ENCODE data around the gene ENAH. TPM values are rescaled to one million over a fixed set of nuclear protein-coding genes. Genes with fewer than 3 reads are reported as not detected.

Gene ENAH
- total and polyA plus RNA-seq, 2 donors (not counting 1 experiment from before 2014, with no cell fraction given): 85.0 to 210 TPM

DNA sequence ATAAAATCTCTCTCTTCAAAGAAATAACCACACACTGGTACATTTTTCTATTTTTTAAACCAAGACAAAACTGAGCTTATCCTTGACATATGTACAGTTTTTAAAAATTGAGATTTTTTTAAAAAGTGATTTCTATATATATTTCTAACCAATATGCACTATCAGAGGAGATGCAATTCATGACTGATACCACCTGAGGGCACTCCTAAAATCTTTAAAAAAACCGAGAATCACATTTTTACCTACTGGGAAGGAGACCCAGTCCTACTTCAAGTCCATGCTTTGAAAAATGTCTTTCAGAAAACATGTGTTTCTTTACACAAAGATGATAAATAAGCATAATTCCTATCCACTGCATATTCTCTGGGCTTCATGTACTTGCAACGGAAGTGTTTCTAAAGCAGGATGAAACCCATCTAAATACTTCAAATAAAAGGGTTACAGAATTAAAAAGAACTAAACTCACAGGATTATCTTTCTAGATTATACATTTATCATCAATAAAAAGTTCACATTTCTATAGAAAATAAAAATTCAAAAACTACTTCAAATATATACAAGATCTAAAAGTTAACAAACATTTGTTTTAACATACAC, 98.6 kb downstream of the ENAH start:
- Histone ChIP-seq H3K79me2 (ENCODE audit: control insufficient read depth, insufficient read depth, low read length) (peaks cover 4% of the 10 kb centered on the region), H3K27ac (ENCODE audit: insufficient read depth, low read length) (no peak overlapping the region), H4K20me1 (ENCODE audit: control insufficient read depth, extremely low read depth, insufficient read depth, low read length) (no peaks in the 10 kb centered on the region), H3K27me3 (ENCODE audit: control insufficient read depth, insufficient read depth, low read length) (no peaks in the 10 kb centered on the region), H3K9me3 (ENCODE audit: control insufficient read depth, insufficient read depth, low read depth, low read length) (no peaks in the 10 kb centered on the region), H3K4me1 (ENCODE audit: control insufficient read depth, extremely low read depth, insufficient read depth, low read length) (no peaks in the 10 kb centered on the region), H3K4me2 (ENCODE audit: extremely low read depth, insufficient read depth, low read length) (no peak overlapping the region), H3K36me3 (ENCODE audit: control insufficient read depth, insufficient read depth, low read length) (no peaks in the 10 kb centered on the region), H3K9ac (ENCODE audit: insufficient read depth, low read length) (no peak overlapping the region), H3K4me3 (replicated peaks in 1 of 4; ENCODE audit: control extremely low read depth in 1 of 4, insufficient read depth in 1 of 4, low read depth in 3 of 4, low read length in 4 of 4) (no peak overlapping the region), H2AFZ (ENCODE audit: low read length) (no peak overlapping the region)
- DNase-seq (ENCODE audit: low read depth in 2 of 2): peak in 1 of 2 donors; percentile 59
- TF ChIP-seq, protein P1, sequence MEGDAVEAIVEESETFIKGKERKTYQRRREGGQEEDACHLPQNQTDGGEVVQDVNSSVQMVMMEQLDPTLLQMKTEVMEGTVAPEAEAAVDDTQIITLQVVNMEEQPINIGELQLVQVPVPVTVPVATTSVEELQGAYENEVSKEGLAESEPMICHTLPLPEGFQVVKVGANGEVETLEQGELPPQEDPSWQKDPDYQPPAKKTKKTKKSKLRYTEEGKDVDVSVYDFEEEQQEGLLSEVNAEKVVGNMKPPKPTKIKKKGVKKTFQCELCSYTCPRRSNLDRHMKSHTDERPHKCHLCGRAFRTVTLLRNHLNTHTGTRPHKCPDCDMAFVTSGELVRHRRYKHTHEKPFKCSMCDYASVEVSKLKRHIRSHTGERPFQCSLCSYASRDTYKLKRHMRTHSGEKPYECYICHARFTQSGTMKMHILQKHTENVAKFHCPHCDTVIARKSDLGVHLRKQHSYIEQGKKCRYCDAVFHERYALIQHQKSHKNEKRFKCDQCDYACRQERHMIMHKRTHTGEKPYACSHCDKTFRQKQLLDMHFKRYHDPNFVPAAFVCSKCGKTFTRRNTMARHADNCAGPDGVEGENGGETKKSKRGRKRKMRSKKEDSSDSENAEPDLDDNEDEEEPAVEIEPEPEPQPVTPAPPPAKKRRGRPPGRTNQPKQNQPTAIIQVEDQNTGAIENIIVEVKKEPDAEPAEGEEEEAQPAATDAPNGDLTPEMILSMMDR (conservative IDR thresholded peaks at IDR 0.05 in 1 of 2, IDR thresholded peaks at IDR 0.05 in 1 of 2; ENCODE audit: low read depth in 1 of 2, low read length in 2 of 2): peak; percentile 38 to 64
- no peak for TF ChIP-seq EZH2 (IDR thresholded peaks at IDR 0.05; ENCODE audit: low read length, missing control alignments)

DNA sequence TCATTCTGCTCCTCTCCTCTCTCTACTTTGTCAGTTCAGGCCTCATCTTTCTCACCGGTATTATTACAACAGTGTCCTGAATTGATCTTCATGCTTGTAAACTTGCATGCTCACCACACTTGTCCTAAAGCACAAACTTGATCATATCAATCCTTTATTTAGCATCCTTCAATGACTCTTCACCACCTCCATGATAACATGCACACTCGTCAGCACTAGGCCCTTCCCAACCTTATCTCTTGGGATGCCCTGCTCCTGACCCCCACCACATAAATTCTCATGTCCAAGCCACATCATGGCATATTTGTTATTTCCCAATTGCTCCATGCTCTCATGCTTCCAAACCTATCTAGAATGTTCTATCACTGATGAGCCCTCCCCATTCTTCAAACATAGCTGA, 103.1 kb downstream of the ENAH start:
- Histone ChIP-seq H3K4me3 (replicated peaks in 1 of 4; ENCODE audit: control extremely low read depth in 1 of 4, insufficient read depth in 1 of 4, low read depth in 3 of 4, low read length in 4 of 4) (no peak overlapping the region), H3K79me2 (ENCODE audit: control insufficient read depth, insufficient read depth, low read length) (peaks cover 5% of the 10 kb centered on the region), H3K4me2 (ENCODE audit: extremely low read depth, insufficient read depth, low read length) (no peak overlapping the region), H3K27me3 (ENCODE audit: control insufficient read depth, insufficient read depth, low read length) (no peaks in the 10 kb centered on the region), H3K27ac (ENCODE audit: insufficient read depth, low read length) (no peak overlapping the region), H2AFZ (ENCODE audit: low read length) (no peak overlapping the region), H4K20me1 (ENCODE audit: control insufficient read depth, extremely low read depth, insufficient read depth, low read length) (no peaks in the 10 kb centered on the region), H3K9me3 (ENCODE audit: control insufficient read depth, insufficient read depth, low read depth, low read length) (no peaks in the 10 kb centered on the region), H3K36me3 (ENCODE audit: control insufficient read depth, insufficient read depth, low read length) (no peaks in the 10 kb centered on the region), H3K4me1 (ENCODE audit: control insufficient read depth, extremely low read depth, insufficient read depth, low read length) (peaks cover 2% of the 10 kb centered on the region), H3K9ac (ENCODE audit: insufficient read depth, low read length) (no peak overlapping the region)
- no peak for TF ChIP-seq EZH2 (IDR thresholded peaks at IDR 0.05; ENCODE audit: low read length, missing control alignments)
- TF ChIP-seq, protein P1 (conservative IDR thresholded peaks at IDR 0.05 in 1 of 2, IDR thresholded peaks at IDR 0.05 in 1 of 2; ENCODE audit: low read depth in 1 of 2, low read length in 2 of 2): no peak
- DNase-seq (ENCODE audit: low read depth in 2 of 2): no peak

DNA sequence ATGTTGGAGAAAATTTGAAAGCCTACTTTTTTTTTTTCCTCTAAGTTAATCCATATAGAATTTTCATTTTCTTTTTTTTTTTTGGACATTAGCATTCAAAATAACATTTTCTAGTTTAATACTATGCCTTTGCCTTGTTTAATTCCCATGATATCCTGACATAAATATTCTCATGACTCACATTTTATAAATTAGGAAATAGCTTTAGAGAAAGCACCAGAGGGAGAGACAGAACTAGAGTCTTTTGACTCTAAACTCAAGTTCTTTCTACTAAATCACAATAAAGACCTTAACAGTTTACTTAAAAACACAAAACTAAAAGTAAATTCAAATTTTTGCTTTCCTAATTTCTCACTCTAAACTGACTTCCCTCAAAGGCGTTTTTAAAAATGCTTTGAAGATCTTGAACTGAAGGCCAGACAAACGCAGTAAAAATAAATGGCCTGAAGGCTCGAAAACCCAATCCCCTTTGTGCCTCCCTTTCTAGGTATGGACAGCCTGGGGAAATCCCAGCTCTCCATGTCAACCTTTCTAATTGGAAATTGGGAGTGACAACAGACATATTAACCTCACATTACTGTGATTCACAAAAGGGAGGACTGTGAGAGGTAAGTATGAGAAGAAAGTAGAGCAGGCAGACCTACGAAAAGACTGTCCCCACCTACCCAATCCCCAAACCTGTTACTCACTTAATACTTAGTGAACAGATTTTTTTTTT, 104.6 kb downstream of the ENAH start:
- DNase-seq (ENCODE audit: low read depth in 2 of 2): peak in 1 of 2 donors; percentile 19
- Histone ChIP-seq H3K4me1 (ENCODE audit: control insufficient read depth, extremely low read depth, insufficient read depth, low read length) (peaks cover 2% of the 10 kb centered on the region), H3K4me3 (replicated peaks in 1 of 4; ENCODE audit: control extremely low read depth in 1 of 4, insufficient read depth in 1 of 4, low read depth in 3 of 4, low read length in 4 of 4) (no peak overlapping the region), H3K4me2 (ENCODE audit: extremely low read depth, insufficient read depth, low read length) (no peak overlapping the region), H3K27ac (ENCODE audit: insufficient read depth, low read length) (no peak overlapping the region), H3K79me2 (ENCODE audit: control insufficient read depth, insufficient read depth, low read length) (peaks cover 5% of the 10 kb centered on the region), H3K9ac (ENCODE audit: insufficient read depth, low read length) (no peak overlapping the region), H3K27me3 (ENCODE audit: control insufficient read depth, insufficient read depth, low read length) (no peaks in the 10 kb centered on the region), H3K9me3 (ENCODE audit: control insufficient read depth, insufficient read depth, low read depth, low read length) (no peaks in the 10 kb centered on the region), H4K20me1 (ENCODE audit: control insufficient read depth, extremely low read depth, insufficient read depth, low read length) (no peaks in the 10 kb centered on the region), H3K36me3 (ENCODE audit: control insufficient read depth, insufficient read depth, low read length) (no peaks in the 10 kb centered on the region), H2AFZ (ENCODE audit: low read length) (no peak overlapping the region)
- TF ChIP-seq, protein P1 (conservative IDR thresholded peaks at IDR 0.05 in 1 of 2, IDR thresholded peaks at IDR 0.05 in 1 of 2; ENCODE audit: low read depth in 1 of 2, low read length in 2 of 2): no peak
- TF ChIP-seq EZH2 (IDR thresholded peaks at IDR 0.05; ENCODE audit: low read length, missing control alignments): no peak

Measured in fibroblast of lung (primary cell).